Measurements from ENCODE around the gene FAM83B.

DNA sequence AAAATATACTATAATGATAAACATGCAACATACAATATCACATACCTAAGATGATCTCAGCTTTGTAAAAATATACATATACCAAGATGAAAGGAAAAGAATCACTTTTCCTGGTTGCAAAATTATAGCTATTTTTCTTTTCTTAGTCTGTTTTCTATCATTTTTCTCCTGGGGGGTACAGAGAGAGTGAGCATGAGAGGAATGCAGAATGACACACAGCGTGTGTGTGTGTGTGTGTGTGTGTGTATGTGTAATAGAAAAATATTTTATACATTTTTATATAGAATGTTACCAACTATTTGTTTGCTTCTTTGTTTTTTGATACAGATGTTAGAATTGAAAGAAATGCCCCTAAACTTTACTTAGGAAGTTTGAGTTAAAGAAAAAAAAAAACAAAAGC, 64.3 kb downstream of the FAM83B start:
- TF ChIP-seq CTCF (IDR thresholded peaks at IDR 0.05) (no peak), POLR2A (IDR thresholded peaks at IDR 0.05) (no peak)

Measured in esophagus squamous epithelium (tissue), 4 donors.